ENCODE results near the gene UBE3B.
A peak's percentile ranks its signal among the peaks of the same experiment; 100 is the strongest.

UBE3B gene

DNA sequence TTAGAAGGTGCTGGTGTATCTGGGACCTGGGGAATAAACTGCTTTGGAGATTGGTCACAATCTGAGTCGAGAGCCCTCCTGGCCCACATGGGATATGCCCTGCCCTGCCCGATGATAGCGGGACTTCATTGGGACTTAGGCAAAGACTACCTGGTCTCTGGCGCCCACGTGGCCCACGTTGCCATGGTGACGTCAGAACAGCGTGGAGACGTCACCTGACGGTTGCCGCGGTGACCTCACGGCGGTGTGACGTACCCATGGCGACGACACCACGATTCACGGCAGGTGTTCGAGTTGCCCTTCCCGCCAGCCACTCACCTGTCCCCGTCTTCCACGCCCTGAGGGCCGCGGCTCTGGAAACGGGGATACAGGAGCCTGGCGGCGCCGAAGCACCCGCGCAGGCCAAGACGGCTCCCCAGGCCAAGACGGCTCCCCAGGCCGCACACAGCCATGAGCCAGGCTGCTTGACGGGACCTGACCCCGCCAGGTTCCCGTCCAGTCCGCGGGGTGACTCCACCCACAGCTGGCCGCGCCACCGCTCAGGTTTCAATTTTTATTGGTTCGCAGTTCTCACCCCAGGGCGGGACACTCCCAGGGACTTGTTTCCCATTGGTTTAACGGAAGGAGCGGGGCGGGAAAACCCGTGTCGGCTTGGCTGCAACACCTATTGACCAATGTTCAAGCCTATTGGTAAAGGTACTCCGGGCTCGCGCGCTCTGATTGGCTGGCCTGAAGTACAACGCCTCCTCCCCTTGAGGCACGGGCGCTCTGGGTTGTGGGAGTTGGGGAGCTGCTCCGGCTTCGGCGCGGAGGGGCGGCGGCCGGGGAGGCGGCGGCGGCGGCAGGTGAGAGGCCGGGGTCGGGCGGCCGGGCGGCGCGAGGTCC, 95.8 kb downstream of the UBE3B start, which contains the start of the genes MMAB and MVK:
Gene MMAB, minus strand, starts transcription at position 476 of the 885 bp plus-strand sequence. Its CDS starts 24 bp downstream, at position 452.
Gene MVK, plus strand, starts transcription at position 766 of the 885 bp plus-strand sequence. CDS start 1,029 bp downstream, outside the sequence.
- peak; percentile 97 for DNase-seq (ENCODE audit: low spot score)

DNA sequence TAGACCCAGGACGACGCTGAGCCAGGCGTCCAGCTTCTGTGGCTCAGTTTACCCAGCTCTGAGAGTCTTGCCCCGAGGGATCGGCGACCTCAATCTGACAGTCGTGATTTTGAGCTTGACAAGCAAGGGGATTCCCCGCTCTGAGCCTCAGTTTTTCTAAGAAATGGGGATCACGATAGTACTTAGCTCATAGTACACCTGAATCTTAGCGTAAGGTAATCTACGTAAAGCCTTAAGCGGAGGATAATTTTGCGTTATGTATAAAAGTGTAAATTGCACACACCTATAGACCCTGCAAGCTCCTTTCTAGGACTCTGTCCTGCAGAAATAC, 96.4 kb downstream of the UBE3B start:
- DNase-seq (ENCODE audit: low spot score) = no peak

DNA sequence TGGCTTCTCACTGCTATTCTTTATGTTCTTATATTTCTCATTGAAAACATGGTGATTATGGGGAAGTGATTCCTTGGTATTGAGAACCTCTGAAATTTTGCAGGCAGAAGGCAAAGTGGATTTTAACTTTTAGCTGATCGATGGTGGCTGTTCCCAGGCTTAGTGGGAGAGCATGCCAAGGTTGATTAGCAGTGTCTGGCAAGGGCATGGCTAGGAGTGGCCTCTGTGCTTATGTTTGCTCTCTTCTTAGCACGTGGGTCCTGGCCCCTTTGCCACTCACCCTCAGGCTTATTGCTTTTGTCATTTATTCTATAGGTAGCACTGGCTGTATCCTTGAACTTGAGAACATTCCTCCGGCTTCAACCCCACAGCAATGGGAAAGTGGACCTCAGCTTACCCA, 98.2 kb downstream of the UBE3B start:
- DNase-seq (ENCODE audit: low spot score) = no peak

- DNase-seq (ENCODE audit: low spot score) = no peak
Observed at GRCh38 chr12:109577311-109577710, 99.9 kb downstream of the UBE3B start.

GRCh38 chr12:109578330-109578927, 101.0 kb downstream of the UBE3B start:
- no peak for DNase-seq (ENCODE audit: low spot score)

DNA sequence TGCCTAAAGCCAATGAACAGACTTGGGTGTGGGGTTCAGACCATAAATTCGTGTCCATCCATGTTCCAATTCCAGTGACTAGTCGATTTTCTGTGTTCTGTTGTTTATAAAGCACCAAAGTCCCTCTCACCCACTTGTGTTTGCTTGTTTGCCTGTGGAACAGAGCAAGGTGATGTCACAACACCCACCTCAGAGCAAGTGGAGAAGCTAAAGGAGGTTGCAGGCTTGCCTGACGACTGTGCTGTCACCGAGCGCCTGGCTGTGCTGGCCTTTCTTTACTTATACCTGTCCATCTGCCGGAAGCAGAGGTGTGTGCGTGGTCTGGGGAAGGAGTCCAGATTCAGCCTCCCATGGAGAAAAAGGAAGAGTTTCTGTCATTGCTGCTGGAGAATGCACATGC, 102.2 kb downstream of the UBE3B start:
- no peak for DNase-seq (ENCODE audit: low spot score)

DNA sequence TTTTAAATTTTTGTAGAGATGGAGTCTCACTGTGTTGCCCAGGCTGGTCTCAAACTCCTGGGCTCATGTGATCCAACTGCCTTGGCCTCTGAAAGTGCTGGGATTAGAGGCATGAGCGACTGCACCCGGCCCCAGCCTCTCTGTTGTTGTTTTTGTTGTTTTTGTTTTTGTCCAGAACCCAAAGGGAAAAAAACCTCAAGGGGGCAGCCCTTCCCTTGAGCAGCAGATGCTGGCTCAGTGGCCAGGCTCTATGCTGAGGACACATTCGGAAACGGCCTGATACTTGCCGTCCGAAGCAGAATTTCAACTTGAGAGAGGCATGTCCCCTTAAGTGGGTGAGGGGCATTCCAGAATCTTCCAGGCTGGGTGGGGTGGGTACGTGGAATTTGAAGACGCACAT, 102.8 kb downstream of the UBE3B start:
- no peak for DNase-seq (ENCODE audit: low spot score)

DNA sequence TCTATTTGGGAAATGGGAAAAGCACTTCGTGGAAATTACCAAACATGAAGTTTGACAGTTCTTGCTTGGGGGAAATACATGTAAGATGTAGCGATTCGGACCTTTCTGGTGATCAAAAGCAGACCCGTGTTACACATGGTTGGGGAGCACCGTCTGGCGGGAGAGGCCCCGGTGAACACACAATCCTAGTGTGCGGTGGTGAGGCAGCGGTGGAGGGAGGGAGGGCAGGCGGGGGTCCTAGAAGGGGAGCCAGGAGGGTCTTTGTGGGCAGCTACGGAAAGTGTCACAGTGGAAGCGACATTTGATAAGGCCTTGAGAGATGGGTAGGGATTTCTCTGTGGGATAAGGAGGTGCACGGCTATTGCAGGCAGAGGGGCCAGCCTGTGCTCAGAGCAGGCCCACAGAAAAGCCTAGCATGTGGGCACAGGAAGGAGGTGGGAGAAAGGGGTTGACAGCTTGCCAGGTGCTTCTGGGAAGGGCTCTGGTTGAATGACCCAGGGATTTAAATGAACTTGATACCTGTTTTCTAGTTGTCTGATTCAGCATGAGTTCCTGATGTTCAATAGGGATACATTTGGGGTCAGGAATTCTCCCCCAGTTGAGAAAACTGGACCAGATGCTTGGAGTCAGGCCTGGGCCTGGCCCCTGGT, 103.4 kb downstream of the UBE3B start:
- no peak for DNase-seq (ENCODE audit: low spot score)

- no peak for DNase-seq (ENCODE audit: low spot score)
Observed at GRCh38 chr12:109581334-109581691, 103.9 kb downstream of the UBE3B start.

DNA sequence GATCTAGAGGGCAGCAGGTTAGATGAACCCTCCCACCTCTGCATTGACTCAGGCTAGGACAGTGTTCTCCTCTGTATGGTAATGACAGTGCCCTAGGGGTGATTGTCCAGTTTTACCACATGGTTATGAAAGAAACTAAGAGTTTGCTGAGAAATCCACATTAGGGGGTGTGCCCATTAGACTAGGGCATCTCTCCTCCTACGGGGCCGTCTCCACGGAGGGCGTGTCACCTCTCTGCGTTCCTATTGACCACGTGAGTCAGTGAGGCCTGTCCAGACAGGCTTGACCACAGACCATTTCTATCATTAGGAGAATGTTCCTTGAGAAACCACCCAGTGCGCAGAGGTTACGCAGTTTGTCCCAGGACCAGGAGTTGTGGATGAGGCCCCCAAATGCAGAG, 104.4 kb downstream of the UBE3B start:
- no peak for DNase-seq (ENCODE audit: low spot score)

DNA sequence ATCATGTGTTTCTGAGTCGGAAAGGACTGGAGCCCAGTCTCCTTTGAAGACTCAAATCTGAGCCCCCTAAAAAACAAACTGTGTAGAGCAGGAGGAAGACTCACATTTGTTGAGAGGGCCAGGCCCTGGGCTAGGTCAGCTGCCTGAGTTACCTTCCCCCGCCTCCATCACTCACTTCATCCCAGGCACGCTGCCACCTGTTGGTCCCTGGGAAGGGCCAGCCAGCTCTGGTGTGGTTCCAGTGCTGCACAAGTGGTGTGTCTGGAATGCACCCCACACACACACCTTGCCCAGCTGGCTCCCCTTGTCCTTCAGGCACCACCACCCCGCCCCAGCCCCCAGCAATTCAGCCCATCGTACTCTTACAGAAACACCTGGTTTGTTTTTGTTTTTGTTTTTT, 105.2 kb downstream of the UBE3B start:
- DNase-seq (ENCODE audit: low spot score) = no peak

- DNase-seq (ENCODE audit: low spot score) = no peak
Observed at GRCh38 chr12:109583733-109584132, 106.3 kb downstream of the UBE3B start.

Data from hematopoietic multipotent progenitor cell treated with erythropoietin and hydrocortisone succinate and interleukin-3 and kit ligand, for 17 days (in vitro differentiated cells).